IMR-90 (cell line): ENCODE data around the gene IFT20. TPM values are rescaled to one million over a fixed set of nuclear protein-coding genes. Genes with fewer than 3 reads are reported as not detected.

Source experiments
- ATAC-seq: fragments of 200-7000 bp; cut with Tn5 transposase; 2 replicates; pipeline ENCODE4 v1.9.1; 2020; ENCODE audit warnings: low read depth, mild to moderate bottlenecking, moderate library complexity
- BruUV-seq: library from RNA; stranded (reverse); fragments of 400-500 nt; replicated peaks from 2 replicates; lab custom pipeline; 2021; lab: Mats Ljungman, UMichigan
- CTCF ChIA-PET: fragments of 300-600 bp; formaldehyde crosslinking; extraction: SDS; loops from one replicate; lab custom pipeline; 2021; ENCODE audit warnings: antibody characterized with exemption; lab: Yijun Ruan, JAX
- POLR2A ChIA-PET: fragments of 300-600 bp; sonication (Branson Sonifier 250); formaldehyde crosslinking; loops from one replicate; lab custom pipeline; 2022; ENCODE audit warnings: antibody characterized with exemption; ENCODE audit not compliant: unreplicated experiment; lab: Charles Lee
- DNase-seq: peaks from one replicate; pipeline ENCODE4 v3.0.0; 2013
- H2AFZ ChIP-seq: replicated peaks from 2 replicates; pipeline ENCODE3; 2013; ENCODE audit warnings: low read length, mild to moderate bottlenecking; ENCODE audit not compliant: poor library complexity
- H2AK5ac ChIP-seq: 2 replicates; pipeline ENCODE4 v1.6.1; 2013; ENCODE audit warnings: low read depth, low read length, inconsistent platforms
- H2AK9ac ChIP-seq: replicated peaks from 2 replicates; pipeline ENCODE3; 2013; ENCODE audit warnings: mild to moderate bottlenecking, low read depth, low read length, moderate library complexity; ENCODE audit not compliant: poor library complexity
- H2BK120ac ChIP-seq: 2 replicates; pipeline ENCODE4 v1.6.1; 2013; ENCODE audit warnings: low read depth, low read length, inconsistent platforms
- H2BK15ac ChIP-seq: 3 replicates; pipeline ENCODE4 v1.6.1; 2013; ENCODE audit warnings: low read depth, low read length, inconsistent platforms
- H2BK20ac ChIP-seq: 2 replicates; pipeline ENCODE4 v1.6.1; 2013; ENCODE audit warnings: low read depth, mild to moderate bottlenecking, inconsistent platforms, low read length, moderate library complexity
- H2BK5ac ChIP-seq: 2 replicates; pipeline ENCODE4 v1.6.1; 2013; ENCODE audit warnings: mild to moderate bottlenecking, low read depth, low read length, inconsistent platforms; ENCODE audit not compliant: poor library complexity, severe bottlenecking
- H3K14ac ChIP-seq: replicated peaks from 2 replicates; pipeline ENCODE4 v1.6.1; 2013; ENCODE audit warnings: low read depth, low read length, inconsistent platforms
- H3K18ac ChIP-seq: 2 replicates; pipeline ENCODE4 v1.6.1; 2013; ENCODE audit warnings: low read depth, low read length, control low read depth
- H3K23ac ChIP-seq: 2 replicates; pipeline ENCODE4 v1.6.1; 2013; ENCODE audit warnings: low read depth, low read length, inconsistent platforms
- H3K27ac ChIP-seq: 2 replicates; pipeline ENCODE4 v1.5.1; 2013; ENCODE audit warnings: mild to moderate bottlenecking, control low read depth, low read length; ENCODE audit not compliant: insufficient read depth
- H3K27me3 ChIP-seq: 2 replicates; pipeline ENCODE4 v1.6.1; 2013; ENCODE audit warnings: low read length; ENCODE audit not compliant: control insufficient read depth, insufficient read depth
- H3K36me3 ChIP-seq: 2 replicates; pipeline ENCODE4 v1.6.1; 2013; ENCODE audit warnings: low read length, mixed read lengths; ENCODE audit not compliant: control insufficient read depth, insufficient read depth
- H3K4ac ChIP-seq: 2 replicates; pipeline ENCODE4 v1.6.1; 2013; ENCODE audit warnings: low read depth, low read length, inconsistent platforms
- H3K4me1 ChIP-seq: 2 replicates; pipeline ENCODE4 v1.6.1; 2013; ENCODE audit warnings: low read length, mixed read lengths; ENCODE audit not compliant: control insufficient read depth, insufficient read depth
- H3K4me2 ChIP-seq: 2 replicates; pipeline ENCODE4 v1.6.1; 2013; ENCODE audit warnings: low read depth, mild to moderate bottlenecking, control low read depth, low read length, moderate library complexity
- H3K4me3 ChIP-seq: 2 replicates; pipeline ENCODE4 v1.5.1; 2013; ENCODE audit warnings: low read depth, mild to moderate bottlenecking, control low read depth, low read length, moderate library complexity; ENCODE audit not compliant: insufficient read depth
- H3K56ac ChIP-seq: 2 replicates; pipeline ENCODE4 v1.6.1; 2013; ENCODE audit warnings: low read length, inconsistent platforms; ENCODE audit not compliant: insufficient read depth; ENCODE audit errors: extremely low read depth
- H3K79me1 ChIP-seq, 2 experiments: 2 replicates each; pipeline ENCODE4 v1.6.1; 2013; ENCODE audit warnings: low read length in 2 of 2, inconsistent platforms in 1 of 2, low read depth in 1 of 2
- H3K9ac ChIP-seq: 2 replicates; pipeline ENCODE4 v1.6.1; 2013; ENCODE audit warnings: low read depth, low read length, control low read depth
- H3K9me1 ChIP-seq: 2 replicates; pipeline ENCODE4 v1.6.1; 2013; ENCODE audit warnings: low read length, inconsistent platforms; ENCODE audit not compliant: insufficient read depth
- H3K9me3 ChIP-seq: 2 replicates; pipeline ENCODE4 v1.6.1; 2013; ENCODE audit warnings: low read length; ENCODE audit not compliant: control insufficient read depth, insufficient read depth
- H4K20me1 ChIP-seq: 2 replicates; pipeline ENCODE4 v1.6.1; 2013; ENCODE audit warnings: low read length, inconsistent platforms; ENCODE audit not compliant: insufficient read depth
- H4K5ac ChIP-seq: 2 replicates; pipeline ENCODE4 v1.6.1; 2013; ENCODE audit warnings: mild to moderate bottlenecking, low read depth, low read length, control low read depth
- H4K8ac ChIP-seq, 2 experiments: 2 replicates each; pipeline ENCODE4 v1.6.1; 2013; ENCODE audit warnings: low read depth in 2 of 2, low read length in 2 of 2, control low read depth in 1 of 2, inconsistent platforms in 1 of 2
- H4K91ac ChIP-seq: 2 replicates; pipeline ENCODE4 v1.6.1; 2013; ENCODE audit warnings: low read depth, low read length, inconsistent platforms; ENCODE audit not compliant: insufficient read depth
- RAD21 ChIP-seq: IDR thresholded peaks from 2 replicates; pipeline ENCODE4 v1.6.1; 2012; ENCODE audit warnings: low read length, improper control_type of control experiment
- RCOR1 ChIP-seq: IDR thresholded peaks from 2 replicates; pipeline ENCODE4 v1.6.1; 2012; ENCODE audit warnings: mild to moderate bottlenecking, low read length, improper control_type of control experiment; ENCODE audit not compliant: insufficient replicate concordance
- SMC3 ChIP-seq: fragments of 150-350 bp; IDR thresholded peaks from 2 replicates; pipeline ENCODE4 v1.6.1; 2016; ENCODE audit warnings: low read depth, mild to moderate bottlenecking, antibody characterized with exemption, low read length, moderate library complexity
- WGBS, 2 experiments: methylation state at CpG; one replicate each; pipeline versions ENCODE4 v1.1.5 to v1.1.7; 2013; ENCODE audit warnings: missing lambda C conversion rate in 2 of 2; ENCODE audit not compliant: insufficient read length in 1 of 2; ENCODE audit errors: extremely low coverage in 2 of 2; 5-methylcytosine and 5-hydroxymethylcytosine counted together
- dilution Hi-C: fragments of 300-500 bp; cut with HindIII; formaldehyde crosslinking; loops from one replicate; pipeline ENCODE4 v1.14.3; 2018; ENCODE audit warnings: low sequenced_read_pairs; ENCODE audit not compliant: unreplicated experiment
- in situ Hi-C: fragments of 300-500 bp; cut with MboI; formaldehyde crosslinking; loops from 3 replicates; pipeline ENCODE4 v1.14.3; 2019; ENCODE audit warnings: low sequenced_read_pairs, inconsistent platforms, mixed read lengths
- intact Hi-C: fragments of 100-400 bp; cut with micrococcal nuclease; formaldehyde crosslinking; loops from 2 replicates; pipeline ENCODE4 v1.10.0; 2022
- polyA plus RNA-seq, 3 experiments: library from polyadenylated mRNA; depleted of rRNA; stranded (reverse); fragments of >200 nt; gene quantifications; 2 replicates each; pipeline ENCODE4 v1.2.3, GENCODE V29; 2012; ENCODE audit warnings: low replicate concordance in 1 of 3
- total RNA-seq: library from RNA; depleted of rRNA; stranded (reverse); fragments of >200 nt; gene quantifications from 2 replicates; pipeline ENCODE4 v1.2.3, GENCODE V29; 2012
- TF ChIP-seq, protein P1 (sequence below): conservative IDR thresholded peaks from 2 replicates; pipeline ENCODE4 v1.5.1; 2012; ENCODE audit warnings: mild to moderate bottlenecking, low read depth, low read length, improper control_type of control experiment

IFT20 gene
- total and polyA plus RNA-seq, 2 of the 4 experiments (the other 2 are of a cell fraction): 25.5 to 46.3 TPM

DNA sequence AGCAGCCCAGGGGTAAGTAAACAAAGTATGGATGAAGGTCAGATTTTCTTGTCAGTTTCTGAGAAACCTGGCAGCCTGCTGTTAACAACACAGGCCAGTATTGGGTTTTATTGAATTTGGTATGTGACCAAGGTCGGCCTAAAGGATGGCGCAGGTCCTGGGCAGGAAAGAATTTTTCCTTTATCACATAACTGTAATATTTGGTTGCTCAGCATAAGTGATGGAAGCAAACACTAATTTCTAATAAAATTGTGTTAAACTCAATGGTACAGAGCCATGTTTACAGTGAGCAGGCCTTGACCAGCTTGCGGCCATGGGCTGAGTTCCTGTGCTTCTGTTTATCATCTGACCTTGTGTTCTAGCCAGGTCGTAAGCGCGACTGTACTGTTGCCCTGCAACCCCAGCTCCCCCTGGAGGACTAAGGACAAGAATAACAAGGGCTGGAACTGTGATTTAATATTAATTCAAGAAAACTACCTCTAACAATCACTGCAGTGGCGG is 11.5 kb upstream of the IFT20 start:
- Histone ChIP-seq H2BK5ac (peak overlapping the region; percentile 79), H3K18ac (no peak overlapping the region), H3K9me1 (peaks cover 12% of the 10 kb centered on the region; the same call in 1 of the 2 replicates), H4K91ac (peak overlapping the region; percentile 26; the same call in 1 of the 2 replicates), H2BK20ac (no peak overlapping the region; the same call in 1 of the 2 replicates), H3K23ac (no peak overlapping the region), H2AK9ac (no peak overlapping the region), H4K8ac (peak overlapping the region in 1 of 2 experiments; percentile 46; a peak in 2 of 4 replicates), H3K56ac (no peak overlapping the region; the same call in 1 of the 2 replicates), H2BK15ac (peak overlapping the region; percentile 22; the same call in 1 of the 3 replicates), H3K27ac (peak overlapping the region; percentile 58), H3K9ac (no peak overlapping the region), H2BK120ac (peak overlapping the region; percentile 9; the same call in 1 of the 2 replicates), H4K20me1 (peaks cover 13% of the 10 kb centered on the region), H3K4me2 (no peak overlapping the region), H3K14ac (0 out of 2 replicates have a peak overlapping the region, but pooled peaks have one; percentile 15), H2AK5ac (peak overlapping the region; percentile 57; the same call in 1 of the 2 replicates), H3K4ac (peak overlapping the region; percentile 67), H3K36me3 (peaks cover 82% of the 10 kb centered on the region), H3K79me1 (peaks cover 15 to 63% of the 10 kb centered on the region in 2 experiments), H4K5ac (no peak overlapping the region), H2AFZ (no peak overlapping the region), H3K9me3 (no peaks in the 10 kb centered on the region), H3K4me3 (no peak overlapping the region), H3K4me1 (peaks cover 16% of the 10 kb centered on the region), H3K27me3 (no peaks in the 10 kb centered on the region)
- peak; percentile 48 for ATAC-seq
- dilution Hi-C loops: no loop called here
- BruUV-seq: no TSS peak
- DNase-seq: no peak
- no CpG with 5 or more reads among the region's 7 CpGs for WGBS, 2 experiments
- intact Hi-C loops: loop anchor here (2.0 kb wide), 1 partner anchor 542 kb away; no protein-coding TSS in a partner anchor
- ChIA-PET CTCF (interaction anchor here (0.6 to 1.7 kb wide), 4 partner anchors 70 to 453 kb away, joined by 3 to 5 read pairs (median 4); partner anchors contain the start of gene LYRM9), POLR2A (interaction anchor here (1.6 to 2.8 kb wide), 2 partner anchors 11 to 12 kb away, joined by 8 to 9 read pairs; partner anchors contain the start of genes IFT20, POLDIP2 and TNFAIP1)
- in situ Hi-C loops: loop anchor here (25.0 kb wide), 1 partner anchor 809 kb away; no protein-coding TSS in a partner anchor
- TF ChIP-seq SMC3 (peak; percentile 28), RCOR1 (no peak), RAD21 (peak; percentile 32)
- TF ChIP-seq, protein P1, sequence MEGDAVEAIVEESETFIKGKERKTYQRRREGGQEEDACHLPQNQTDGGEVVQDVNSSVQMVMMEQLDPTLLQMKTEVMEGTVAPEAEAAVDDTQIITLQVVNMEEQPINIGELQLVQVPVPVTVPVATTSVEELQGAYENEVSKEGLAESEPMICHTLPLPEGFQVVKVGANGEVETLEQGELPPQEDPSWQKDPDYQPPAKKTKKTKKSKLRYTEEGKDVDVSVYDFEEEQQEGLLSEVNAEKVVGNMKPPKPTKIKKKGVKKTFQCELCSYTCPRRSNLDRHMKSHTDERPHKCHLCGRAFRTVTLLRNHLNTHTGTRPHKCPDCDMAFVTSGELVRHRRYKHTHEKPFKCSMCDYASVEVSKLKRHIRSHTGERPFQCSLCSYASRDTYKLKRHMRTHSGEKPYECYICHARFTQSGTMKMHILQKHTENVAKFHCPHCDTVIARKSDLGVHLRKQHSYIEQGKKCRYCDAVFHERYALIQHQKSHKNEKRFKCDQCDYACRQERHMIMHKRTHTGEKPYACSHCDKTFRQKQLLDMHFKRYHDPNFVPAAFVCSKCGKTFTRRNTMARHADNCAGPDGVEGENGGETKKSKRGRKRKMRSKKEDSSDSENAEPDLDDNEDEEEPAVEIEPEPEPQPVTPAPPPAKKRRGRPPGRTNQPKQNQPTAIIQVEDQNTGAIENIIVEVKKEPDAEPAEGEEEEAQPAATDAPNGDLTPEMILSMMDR: peak; percentile 44
